ENCODE results near the gene FAM170A. TPM values are rescaled to one million over a fixed set of nuclear protein-coding genes. Genes with fewer than 3 reads are reported as not detected.

The FAM170A gene
- total RNA-seq, 1 experiment from 2014 or later, result not detected

DNA sequence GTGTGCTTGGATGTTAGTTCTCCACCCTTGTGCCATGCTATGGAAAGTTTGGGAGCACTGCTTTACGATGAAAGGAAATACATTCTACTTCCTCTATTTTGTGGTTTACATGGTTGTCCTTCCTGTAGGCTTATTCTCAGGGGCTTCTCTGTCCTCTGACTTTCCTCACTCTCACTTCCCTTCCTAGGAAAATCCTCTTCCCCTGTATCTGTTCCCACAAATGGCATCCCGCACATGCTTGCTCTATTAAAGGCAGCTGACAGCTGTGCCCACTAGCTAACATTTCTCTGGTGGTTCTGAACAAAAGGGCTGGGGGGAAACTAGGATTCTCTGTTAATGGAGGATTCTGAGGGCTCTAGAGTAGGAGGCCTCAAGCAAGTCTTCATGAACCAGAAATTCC is 52.4 kb downstream of the FAM170A start:
- no TSS peak for BruUV-seq (replicated peaks)
- CTCF ChIA-PET, result no interaction called here
- DNase-seq (ENCODE audit: low read depth, low spot score) (no peak), ATAC-seq (no peak)
- TF ChIP-seq SIN3A (IDR thresholded peaks at IDR 0.05; ENCODE audit: borderline replicate concordance, insufficient read depth, low read depth, low read length), result no peak
- no peak for TF ChIP-seq TCF7L2 (IDR thresholded peaks at IDR 0.05; ENCODE audit: low read depth, low read length)
- TF ChIP-seq, protein P1, sequence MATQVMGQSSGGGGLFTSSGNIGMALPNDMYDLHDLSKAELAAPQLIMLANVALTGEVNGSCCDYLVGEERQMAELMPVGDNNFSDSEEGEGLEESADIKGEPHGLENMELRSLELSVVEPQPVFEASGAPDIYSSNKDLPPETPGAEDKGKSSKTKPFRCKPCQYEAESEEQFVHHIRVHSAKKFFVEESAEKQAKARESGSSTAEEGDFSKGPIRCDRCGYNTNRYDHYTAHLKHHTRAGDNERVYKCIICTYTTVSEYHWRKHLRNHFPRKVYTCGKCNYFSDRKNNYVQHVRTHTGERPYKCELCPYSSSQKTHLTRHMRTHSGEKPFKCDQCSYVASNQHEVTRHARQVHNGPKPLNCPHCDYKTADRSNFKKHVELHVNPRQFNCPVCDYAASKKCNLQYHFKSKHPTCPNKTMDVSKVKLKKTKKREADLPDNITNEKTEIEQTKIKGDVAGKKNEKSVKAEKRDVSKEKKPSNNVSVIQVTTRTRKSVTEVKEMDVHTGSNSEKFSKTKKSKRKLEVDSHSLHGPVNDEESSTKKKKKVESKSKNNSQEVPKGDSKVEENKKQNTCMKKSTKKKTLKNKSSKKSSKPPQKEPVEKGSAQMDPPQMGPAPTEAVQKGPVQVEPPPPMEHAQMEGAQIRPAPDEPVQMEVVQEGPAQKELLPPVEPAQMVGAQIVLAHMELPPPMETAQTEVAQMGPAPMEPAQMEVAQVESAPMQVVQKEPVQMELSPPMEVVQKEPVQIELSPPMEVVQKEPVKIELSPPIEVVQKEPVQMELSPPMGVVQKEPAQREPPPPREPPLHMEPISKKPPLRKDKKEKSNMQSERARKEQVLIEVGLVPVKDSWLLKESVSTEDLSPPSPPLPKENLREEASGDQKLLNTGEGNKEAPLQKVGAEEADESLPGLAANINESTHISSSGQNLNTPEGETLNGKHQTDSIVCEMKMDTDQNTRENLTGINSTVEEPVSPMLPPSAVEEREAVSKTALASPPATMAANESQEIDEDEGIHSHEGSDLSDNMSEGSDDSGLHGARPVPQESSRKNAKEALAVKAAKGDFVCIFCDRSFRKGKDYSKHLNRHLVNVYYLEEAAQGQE (IDR thresholded peaks at IDR 0.05; ENCODE audit: insufficient read depth in 1 of 2, low read depth in 2 of 2, low read length in 1 of 2), result no peak
- TF ChIP-seq POLR2AphosphoS5 (IDR thresholded peaks at IDR 0.05; ENCODE audit: low read depth, low read length), result no peak
- TF ChIP-seq, protein P2, sequence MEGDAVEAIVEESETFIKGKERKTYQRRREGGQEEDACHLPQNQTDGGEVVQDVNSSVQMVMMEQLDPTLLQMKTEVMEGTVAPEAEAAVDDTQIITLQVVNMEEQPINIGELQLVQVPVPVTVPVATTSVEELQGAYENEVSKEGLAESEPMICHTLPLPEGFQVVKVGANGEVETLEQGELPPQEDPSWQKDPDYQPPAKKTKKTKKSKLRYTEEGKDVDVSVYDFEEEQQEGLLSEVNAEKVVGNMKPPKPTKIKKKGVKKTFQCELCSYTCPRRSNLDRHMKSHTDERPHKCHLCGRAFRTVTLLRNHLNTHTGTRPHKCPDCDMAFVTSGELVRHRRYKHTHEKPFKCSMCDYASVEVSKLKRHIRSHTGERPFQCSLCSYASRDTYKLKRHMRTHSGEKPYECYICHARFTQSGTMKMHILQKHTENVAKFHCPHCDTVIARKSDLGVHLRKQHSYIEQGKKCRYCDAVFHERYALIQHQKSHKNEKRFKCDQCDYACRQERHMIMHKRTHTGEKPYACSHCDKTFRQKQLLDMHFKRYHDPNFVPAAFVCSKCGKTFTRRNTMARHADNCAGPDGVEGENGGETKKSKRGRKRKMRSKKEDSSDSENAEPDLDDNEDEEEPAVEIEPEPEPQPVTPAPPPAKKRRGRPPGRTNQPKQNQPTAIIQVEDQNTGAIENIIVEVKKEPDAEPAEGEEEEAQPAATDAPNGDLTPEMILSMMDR (IDR thresholded peaks at IDR 0.05), result no peak
- H3K9me3 ChIP-seq (ENCODE audit: control insufficient read depth, insufficient read depth, low read depth, low read length), result no peaks in the 10 kb centered on the region
- POLR2A ChIA-PET, result no interaction called here
- H3K4me3 ChIP-seq (ENCODE audit: low read depth in 2 of 2, low read length in 2 of 2), result no peak overlapping the region
- H3K36me3 ChIP-seq (ENCODE audit: control insufficient read depth, insufficient read depth, low read length), result no peaks in the 10 kb centered on the region
- intact Hi-C loops (cut with micrococcal nuclease; ENCODE audit: unreplicated experiment), result no loop called here
- no peak overlapping the region for H3K27ac ChIP-seq (ENCODE audit: low read length)
- no peaks in the 10 kb centered on the region for H3K27me3 ChIP-seq (ENCODE audit: control insufficient read depth, insufficient read depth, low read length)
- H3K4me1 ChIP-seq (ENCODE audit: control insufficient read depth, insufficient read depth, low read length), result no peaks in the 10 kb centered on the region
- in situ Hi-C loops (cut with HindIII; ENCODE audit: low pct_unique_long_range_greater_than_20kb, low sequenced_read_pairs), result no loop called here

DNA sequence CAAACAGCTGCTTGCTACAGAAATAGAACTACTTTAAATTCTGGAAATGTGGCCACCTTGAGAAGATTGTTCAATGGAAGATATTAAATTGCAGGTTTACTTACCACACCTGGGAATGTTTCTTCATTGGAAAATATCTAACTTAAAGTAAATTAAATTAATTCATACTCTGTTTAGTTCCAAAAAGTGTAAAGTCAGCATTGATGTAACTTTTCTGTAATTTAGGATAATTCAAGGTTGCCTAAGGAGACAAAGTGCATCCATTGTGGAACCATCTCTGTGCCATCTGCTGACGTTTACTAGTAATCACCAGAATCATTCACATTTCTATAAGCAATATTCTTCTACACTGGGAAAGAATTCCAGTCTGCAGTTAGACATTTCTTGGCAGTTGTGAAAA is 53.0 kb downstream of the FAM170A start:
- no peak for ATAC-seq
- in situ Hi-C loops (cut with HindIII; ENCODE audit: low pct_unique_long_range_greater_than_20kb, low sequenced_read_pairs) (no loop called here), intact Hi-C loops (cut with micrococcal nuclease; ENCODE audit: unreplicated experiment) (no loop called here)
- TF ChIP-seq SIN3A (IDR thresholded peaks at IDR 0.05; ENCODE audit: borderline replicate concordance, insufficient read depth, low read depth, low read length) (no peak), TCF7L2 (IDR thresholded peaks at IDR 0.05; ENCODE audit: low read depth, low read length) (no peak), POLR2AphosphoS5 (IDR thresholded peaks at IDR 0.05; ENCODE audit: low read depth, low read length) (no peak)
- TF ChIP-seq, protein P2 (IDR thresholded peaks at IDR 0.05), result no peak
- TF ChIP-seq, protein P1 (IDR thresholded peaks at IDR 0.05; ENCODE audit: insufficient read depth in 1 of 2, low read depth in 2 of 2, low read length in 1 of 2), result no peak
- no TSS peak for BruUV-seq (replicated peaks)
- no peak overlapping the region for H3K27ac ChIP-seq (ENCODE audit: low read length)
- H3K4me3 ChIP-seq (ENCODE audit: low read depth in 2 of 2, low read length in 2 of 2), result no peak overlapping the region
- no peak for DNase-seq (ENCODE audit: low read depth, low spot score)
- no peaks in the 10 kb centered on the region for H3K9me3 ChIP-seq (ENCODE audit: control insufficient read depth, insufficient read depth, low read depth, low read length)
- POLR2A ChIA-PET, result no interaction called here
- no peaks in the 10 kb centered on the region for H3K4me1 ChIP-seq (ENCODE audit: control insufficient read depth, insufficient read depth, low read length)
- CTCF ChIA-PET, result no interaction called here
- H3K36me3 ChIP-seq (ENCODE audit: control insufficient read depth, insufficient read depth, low read length), result no peaks in the 10 kb centered on the region
- H3K27me3 ChIP-seq (ENCODE audit: control insufficient read depth, insufficient read depth, low read length), result no peaks in the 10 kb centered on the region

Other genes starting within 250 kb of the FAM170A start
- gene HSD17B4, start 177.1 kb upstream of the FAM170A start, total RNA-seq (2021; ENCODE audit: unreplicated experiment), result 107 TPM

Data from Panc1 (cell line).